Measurements from ENCODE around the gene FBLN2. TPM values are rescaled to one million over a fixed set of nuclear protein-coding genes. Genes with fewer than 3 reads are reported as not detected.

The FBLN2 gene
- total and polyA plus RNA-seq, 2 of the 4 experiments (the other 2 are of a cell fraction): 11.8 to 60.8 TPM

DNA sequence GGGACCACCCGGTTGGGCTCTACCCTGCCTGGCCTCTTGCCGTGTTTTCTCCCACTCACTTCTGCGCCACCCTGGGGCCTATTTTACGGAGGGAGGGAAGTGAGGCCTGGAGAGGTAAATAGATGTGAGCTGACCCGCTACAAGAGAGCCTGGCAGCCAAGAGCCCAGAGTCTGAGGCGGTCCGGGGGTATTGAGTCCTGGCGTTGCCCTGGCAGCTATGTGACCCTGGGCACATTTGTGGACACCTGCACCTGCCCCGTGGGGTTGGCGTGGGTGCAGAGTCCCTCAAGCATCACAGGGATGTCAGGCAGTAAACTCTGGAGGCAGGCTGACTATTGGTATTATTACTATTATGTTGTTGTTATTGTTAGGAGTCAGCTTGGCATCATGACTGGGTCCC is 85.7 kb downstream of the FBLN2 start:
- H2AK9ac ChIP-seq (replicated peaks; ENCODE audit: low read depth, low read length, poor library complexity): no peak overlapping the region
- no peak overlapping the region for H4K91ac ChIP-seq (ENCODE audit: insufficient read depth, low read depth, low read length)
- no peak overlapping the region for H3K14ac ChIP-seq (replicated peaks; ENCODE audit: low read depth, low read length)
- ChIA-PET CTCF (interaction anchor here (0.6 to 1.1 kb wide), 3 partner anchors 15 to 144 kb away, joined by 3 read pairs; no protein-coding TSS in a partner anchor), POLR2A (ENCODE audit: unreplicated experiment) (no interaction called here)
- no peak overlapping the region for H3K23ac ChIP-seq (ENCODE audit: low read depth, low read length)
- ATAC-seq (ENCODE audit: low read depth) (no peak), DNase-seq (no peak)
- H2BK120ac ChIP-seq (ENCODE audit: low read depth, low read length): no peak overlapping the region
- no peak overlapping the region for H3K9ac ChIP-seq (ENCODE audit: low read depth, low read length)
- H3K18ac ChIP-seq (ENCODE audit: low read depth, low read length): no peak overlapping the region
- H2BK20ac ChIP-seq (ENCODE audit: low read depth, low read length): no peak overlapping the region
- dilution Hi-C loops (cut with HindIII; ENCODE audit: low sequenced_read_pairs, unreplicated experiment): no loop called here
- no peak overlapping the region for H2AFZ ChIP-seq (replicated peaks; ENCODE audit: low read length, poor library complexity)
- no peaks in the 10 kb centered on the region for H4K20me1 ChIP-seq (ENCODE audit: insufficient read depth, low read length)
- in situ Hi-C loops (cut with MboI; ENCODE audit: low sequenced_read_pairs): no loop called here
- H2AK5ac ChIP-seq (ENCODE audit: low read depth, low read length): no peak overlapping the region
- no peak overlapping the region for H3K56ac ChIP-seq (ENCODE audit: extremely low read depth, insufficient read depth, low read length)
- H3K9me1 ChIP-seq (ENCODE audit: insufficient read depth, low read length): no peaks in the 10 kb centered on the region
- H3K4me2 ChIP-seq (ENCODE audit: low read depth, low read length): no peak overlapping the region
- no peaks in the 10 kb centered on the region for H3K79me1 ChIP-seq (ENCODE audit: low read depth in 1 of 2, low read length in 2 of 2)
- H2BK15ac ChIP-seq (ENCODE audit: low read depth, low read length): no peak overlapping the region
- H2BK5ac ChIP-seq (ENCODE audit: low read depth, low read length, poor library complexity, severe bottlenecking): no peak overlapping the region
- no peaks in the 10 kb centered on the region for H3K36me3 ChIP-seq (ENCODE audit: control insufficient read depth, insufficient read depth, low read length)
- 82% methylated on average over 3 of the region's 10 CpGs; no CpG with 5 or more reads in 1 of the 2 experiments for WGBS, 2 experiments (ENCODE audit: extremely low coverage in 2 of 2, insufficient read length in 1 of 2)
- TF ChIP-seq BHLHE40 (IDR thresholded peaks at IDR 0.05; ENCODE audit: low read depth, low read length): no peak
- TF ChIP-seq, protein P1, sequence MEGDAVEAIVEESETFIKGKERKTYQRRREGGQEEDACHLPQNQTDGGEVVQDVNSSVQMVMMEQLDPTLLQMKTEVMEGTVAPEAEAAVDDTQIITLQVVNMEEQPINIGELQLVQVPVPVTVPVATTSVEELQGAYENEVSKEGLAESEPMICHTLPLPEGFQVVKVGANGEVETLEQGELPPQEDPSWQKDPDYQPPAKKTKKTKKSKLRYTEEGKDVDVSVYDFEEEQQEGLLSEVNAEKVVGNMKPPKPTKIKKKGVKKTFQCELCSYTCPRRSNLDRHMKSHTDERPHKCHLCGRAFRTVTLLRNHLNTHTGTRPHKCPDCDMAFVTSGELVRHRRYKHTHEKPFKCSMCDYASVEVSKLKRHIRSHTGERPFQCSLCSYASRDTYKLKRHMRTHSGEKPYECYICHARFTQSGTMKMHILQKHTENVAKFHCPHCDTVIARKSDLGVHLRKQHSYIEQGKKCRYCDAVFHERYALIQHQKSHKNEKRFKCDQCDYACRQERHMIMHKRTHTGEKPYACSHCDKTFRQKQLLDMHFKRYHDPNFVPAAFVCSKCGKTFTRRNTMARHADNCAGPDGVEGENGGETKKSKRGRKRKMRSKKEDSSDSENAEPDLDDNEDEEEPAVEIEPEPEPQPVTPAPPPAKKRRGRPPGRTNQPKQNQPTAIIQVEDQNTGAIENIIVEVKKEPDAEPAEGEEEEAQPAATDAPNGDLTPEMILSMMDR (conservative IDR thresholded peaks at IDR 0.05; ENCODE audit: low read depth, low read length): no peak
- no peak for TF ChIP-seq CEBPB (IDR thresholded peaks at IDR 0.05; ENCODE audit: low read depth, low read length)
- TF ChIP-seq RAD21 (IDR thresholded peaks at IDR 0.05; ENCODE audit: low read length): no peak
- no peak for TF ChIP-seq NFE2L2 (IDR thresholded peaks at IDR 0.05; ENCODE audit: low read depth, low read length)
- TF ChIP-seq, protein P2, sequence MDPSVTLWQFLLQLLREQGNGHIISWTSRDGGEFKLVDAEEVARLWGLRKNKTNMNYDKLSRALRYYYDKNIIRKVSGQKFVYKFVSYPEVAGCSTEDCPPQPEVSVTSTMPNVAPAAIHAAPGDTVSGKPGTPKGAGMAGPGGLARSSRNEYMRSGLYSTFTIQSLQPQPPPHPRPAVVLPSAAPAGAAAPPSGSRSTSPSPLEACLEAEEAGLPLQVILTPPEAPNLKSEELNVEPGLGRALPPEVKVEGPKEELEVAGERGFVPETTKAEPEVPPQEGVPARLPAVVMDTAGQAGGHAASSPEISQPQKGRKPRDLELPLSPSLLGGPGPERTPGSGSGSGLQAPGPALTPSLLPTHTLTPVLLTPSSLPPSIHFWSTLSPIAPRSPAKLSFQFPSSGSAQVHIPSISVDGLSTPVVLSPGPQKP (IDR thresholded peaks at IDR 0.05; ENCODE audit: borderline replicate concordance, low read depth, low read length): no peak
- no peak for TF ChIP-seq RFX5 (IDR thresholded peaks at IDR 0.05; ENCODE audit: low read depth, low read length)
- TF ChIP-seq MAZ (IDR thresholded peaks at IDR 0.05; ENCODE audit: borderline replicate concordance, low read depth, low read length): no peak
- TF ChIP-seq POLR2A (IDR thresholded peaks at IDR 0.05; ENCODE audit: low read depth, low read length): no peak
- TF ChIP-seq MXI1 (IDR thresholded peaks at IDR 0.05; ENCODE audit: borderline replicate concordance, low read depth, low read length): no peak
- no peak for TF ChIP-seq MAFK (IDR thresholded peaks at IDR 0.05; ENCODE audit: low read depth, low read length)
- no peak for TF ChIP-seq SMC3 (IDR thresholded peaks at IDR 0.05; ENCODE audit: low read depth, low read length)
- TF ChIP-seq, protein P3, sequence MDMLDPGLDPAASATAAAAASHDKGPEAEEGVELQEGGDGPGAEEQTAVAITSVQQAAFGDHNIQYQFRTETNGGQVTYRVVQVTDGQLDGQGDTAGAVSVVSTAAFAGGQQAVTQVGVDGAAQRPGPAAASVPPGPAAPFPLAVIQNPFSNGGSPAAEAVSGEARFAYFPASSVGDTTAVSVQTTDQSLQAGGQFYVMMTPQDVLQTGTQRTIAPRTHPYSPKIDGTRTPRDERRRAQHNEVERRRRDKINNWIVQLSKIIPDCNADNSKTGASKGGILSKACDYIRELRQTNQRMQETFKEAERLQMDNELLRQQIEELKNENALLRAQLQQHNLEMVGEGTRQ (IDR thresholded peaks at IDR 0.05; ENCODE audit: low read depth, low read length): no peak
- TF ChIP-seq CHD1 (IDR thresholded peaks at IDR 0.05; ENCODE audit: low read depth, low read length): no peak
- TF ChIP-seq RCOR1 (IDR thresholded peaks at IDR 0.05; ENCODE audit: insufficient replicate concordance, low read length): no peak
- no peak for TF ChIP-seq FOS (IDR thresholded peaks at IDR 0.05; ENCODE audit: low read depth, low read length)
- no peak overlapping the region for H3K27ac ChIP-seq (ENCODE audit: insufficient read depth, low read length)
- H3K4me3 ChIP-seq (ENCODE audit: insufficient read depth, low read depth, low read length): no peak overlapping the region
- no peak overlapping the region for H4K5ac ChIP-seq (ENCODE audit: low read depth, low read length)
- BruUV-seq (replicated peaks): no TSS peak
- H3K4ac ChIP-seq (ENCODE audit: low read depth, low read length): no peak overlapping the region
- intact Hi-C loops (cut with micrococcal nuclease): no loop called here
- H3K9me3 ChIP-seq (ENCODE audit: control insufficient read depth, insufficient read depth, low read length): no peaks in the 10 kb centered on the region
- H4K8ac ChIP-seq (ENCODE audit: low read depth in 2 of 2, low read length in 2 of 2): no peak overlapping the region
- no peaks in the 10 kb centered on the region for H3K4me1 ChIP-seq (ENCODE audit: control insufficient read depth, insufficient read depth, low read length)
- H3K27me3 ChIP-seq (ENCODE audit: control insufficient read depth, insufficient read depth, low read length): no peaks in the 10 kb centered on the region

Measured in IMR-90 (cell line).